GM21515 (cell line): ENCODE measurements around the gene SP3.

Experiments used
- ATAC-seq: cut with Tn5 transposase; IDR thresholded peaks from one replicate; pipeline ENCODE4 v1.9.1; 2021; ENCODE audit not compliant: unreplicated experiment

SP3 gene

GRCh38 chr2:173860566-173860965, 104.6 kb downstream of the SP3 start:
- ATAC-seq: no peak

GRCh38 chr2:173860082-173860481, 105.1 kb downstream of the SP3 start:
- ATAC-seq: no peak

DNA sequence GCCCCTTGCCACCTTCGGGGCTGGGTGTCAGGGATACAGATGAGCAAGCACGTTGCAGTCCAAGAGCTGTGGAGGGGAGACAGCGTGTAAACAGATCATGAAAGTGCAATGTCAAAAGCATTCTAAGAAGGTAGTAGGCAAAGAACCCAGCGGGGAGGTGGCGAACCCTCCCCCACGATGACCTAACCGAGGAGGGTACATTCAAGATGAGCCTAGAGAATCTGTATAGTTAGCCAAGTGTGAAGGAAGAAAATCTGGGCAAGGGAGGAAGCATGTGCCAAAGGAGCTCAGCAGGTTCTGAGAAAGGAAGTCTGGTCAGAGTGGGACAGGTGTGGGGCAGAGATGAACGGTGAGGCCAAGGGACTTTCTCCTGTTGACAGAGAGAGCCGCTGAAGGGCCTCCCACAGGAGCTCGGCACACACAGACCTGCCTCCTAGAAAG, 106.9 kb downstream of the SP3 start:
- no peak for ATAC-seq
